Measurements from ENCODE around the gene TFG. TPM values are rescaled to one million over a fixed set of nuclear protein-coding genes. Genes with fewer than 3 reads are reported as not detected.

Gene TFG
- total and polyA plus RNA-seq, 8 donors, result 81.8 to 132 (median 115) TPM

- Histone ChIP-seq H3K27ac (no peak overlapping the region), H3K4me3 (no peak overlapping the region), H3K36me3 (no peaks in the 10 kb centered on the region), H3K27me3 (no peaks in the 10 kb centered on the region), H3K4me1 (no peaks in the 10 kb centered on the region), H3K9me3 (no peaks in the 10 kb centered on the region)
- no peak for ATAC-seq
- intact Hi-C loops (cut with DNase I), result no loop called here
- no peak for TF ChIP-seq CTCF (IDR thresholded peaks at IDR 0.05)
- DNase-seq, result no peak
Observed at GRCh38 chr3:100776097-100776729, 66.9 kb downstream of the TFG start.

GRCh38 chr3:100776746-100777145 lies 67.5 kb downstream of the TFG start:
- no peak overlapping the region for H3K27ac ChIP-seq
- H3K9me3 ChIP-seq, result no peaks in the 10 kb centered on the region
- no peaks in the 10 kb centered on the region for H3K36me3 ChIP-seq
- no peak overlapping the region for H3K4me3 ChIP-seq
- H3K27me3 ChIP-seq, result no peaks in the 10 kb centered on the region
- intact Hi-C loops (cut with DNase I), result no loop called here
- TF ChIP-seq CTCF (IDR thresholded peaks at IDR 0.05), result no peak
- no peaks in the 10 kb centered on the region for H3K4me1 ChIP-seq
- ATAC-seq (no peak), DNase-seq (no peak)

GRCh38 chr3:100777271-100777670 lies 68.0 kb downstream of the TFG start:
- no peaks in the 10 kb centered on the region for H3K4me1 ChIP-seq
- no peaks in the 10 kb centered on the region for H3K27me3 ChIP-seq
- DNase-seq (no peak), ATAC-seq (no peak)
- H3K27ac ChIP-seq, result no peak overlapping the region
- no peaks in the 10 kb centered on the region for H3K36me3 ChIP-seq
- TF ChIP-seq CTCF (IDR thresholded peaks at IDR 0.05), result no peak
- no peaks in the 10 kb centered on the region for H3K9me3 ChIP-seq
- intact Hi-C loops (cut with DNase I), result no loop called here
- no peak overlapping the region for H3K4me3 ChIP-seq

GRCh38 chr3:100779480-100779879 lies 70.2 kb downstream of the TFG start:
- H3K27ac ChIP-seq, result no peak overlapping the region
- H3K36me3 ChIP-seq, result no peaks in the 10 kb centered on the region
- no peak overlapping the region for H3K4me3 ChIP-seq
- H3K9me3 ChIP-seq, result no peaks in the 10 kb centered on the region
- no peak for ATAC-seq
- no peak for DNase-seq
- intact Hi-C loops (cut with DNase I), result no loop called here
- H3K4me1 ChIP-seq, result no peaks in the 10 kb centered on the region
- no peaks in the 10 kb centered on the region for H3K27me3 ChIP-seq
- no peak for TF ChIP-seq CTCF (IDR thresholded peaks at IDR 0.05)

GRCh38 chr3:100780071-100780622 lies 70.9 kb downstream of the TFG start:
- no peak for TF ChIP-seq CTCF (IDR thresholded peaks at IDR 0.05)
- no peak overlapping the region for H3K4me3 ChIP-seq
- no peaks in the 10 kb centered on the region for H3K4me1 ChIP-seq
- H3K27ac ChIP-seq, result no peak overlapping the region
- H3K9me3 ChIP-seq, result peaks cover 0 to under 1% of the 10 kb centered on the region in 2 donors
- H3K36me3 ChIP-seq, result no peaks in the 10 kb centered on the region
- no peaks in the 10 kb centered on the region for H3K27me3 ChIP-seq
- DNase-seq (no peak), ATAC-seq (no peak)
- intact Hi-C loops (cut with DNase I), result no loop called here
